SK-N-SH treated with all-trans-retinoic acid at 6 μM for 48 hours (cell line): ENCODE data around the gene FHOD1.

Source experiments
- ATAC-seq: fragments of 200-7000 bp; cut with Tn5 transposase; 3 replicates; pipeline ENCODE4 v1.9.1; 2020; ENCODE audit warnings: mild to moderate bottlenecking, moderate library complexity
- BACH2 ChIP-seq: fragments of 250-450 bp; sonication (Bioruptor Pico); IDR thresholded peaks from 2 replicates; pipeline ENCODE4 v1.9.0; 2021; ENCODE audit warnings: mild to moderate bottlenecking, borderline replicate concordance
- CREB5 ChIP-seq: fragments of 250-450 bp; sonication (Bioruptor Pico); IDR thresholded peaks from 2 replicates; pipeline ENCODE4 v1.5.1; 2020; ENCODE audit warnings: low read depth, mild to moderate bottlenecking, moderate library complexity
- ESRRG ChIP-seq: fragments of 250-450 bp; sonication (Bioruptor Pico); IDR thresholded peaks from 2 replicates; pipeline ENCODE4 v1.6.1; 2021; ENCODE audit warnings: mild to moderate bottlenecking
- GLIS3 ChIP-seq: fragments of 250-450 bp; sonication (Bioruptor Pico); IDR thresholded peaks from 2 replicates; pipeline ENCODE4 v1.5.0; 2020; ENCODE audit warnings: mild to moderate bottlenecking, moderate library complexity
- ISL1 ChIP-seq: fragments of 250-450 bp; sonication (Bioruptor Pico); IDR thresholded peaks from 2 replicates; pipeline ENCODE4 v2.1.2; 2022; ENCODE audit warnings: mild to moderate bottlenecking, moderate library complexity
- OSR1 ChIP-seq: fragments of 250-450 bp; sonication (Bioruptor Pico); IDR thresholded peaks from 2 replicates; pipeline ENCODE4 v1.8.0; 2022; ENCODE audit warnings: moderate library complexity, mild to moderate bottlenecking, inconsistent platforms
- PATZ1 ChIP-seq: fragments of 250-450 bp; sonication (Bioruptor Pico); IDR thresholded peaks from 2 replicates; pipeline ENCODE4 v1.8.0; 2020; ENCODE audit warnings: mild to moderate bottlenecking, moderate library complexity, borderline replicate concordance
- PPARA ChIP-seq: fragments of 250-450 bp; sonication (Bioruptor Pico); IDR thresholded peaks from 2 replicates; pipeline ENCODE4 v1.5.0; 2020; ENCODE audit warnings: mild to moderate bottlenecking, borderline replicate concordance
- RARB ChIP-seq: fragments of 250-450 bp; sonication (Bioruptor Pico); IDR thresholded peaks from 2 replicates; pipeline ENCODE4 v1.8.0; 2021; ENCODE audit warnings: mild to moderate bottlenecking, moderate library complexity
- SNAI2 ChIP-seq: fragments of 250-450 bp; sonication (Bioruptor Pico); IDR thresholded peaks from 2 replicates; pipeline ENCODE4 v1.5.0; 2020; ENCODE audit warnings: mild to moderate bottlenecking, moderate library complexity
- TCF4 ChIP-seq: fragments of 250-450 bp; sonication (Bioruptor Pico); IDR thresholded peaks from 2 replicates; pipeline ENCODE4 v1.8.0; 2021; ENCODE audit warnings: mild to moderate bottlenecking, moderate library complexity, borderline replicate concordance
- TOX ChIP-seq: fragments of 250-450 bp; sonication (Bioruptor Pico); IDR thresholded peaks from 2 replicates; pipeline ENCODE4 v1.8.0; 2021; ENCODE audit warnings: mild to moderate bottlenecking, moderate library complexity, borderline replicate concordance
- ZFP3 ChIP-seq: fragments of 250-450 bp; sonication (Bioruptor Pico); IDR thresholded peaks from 2 replicates; pipeline ENCODE4 v1.5.0; 2020; ENCODE audit warnings: mild to moderate bottlenecking, moderate library complexity
- ZFP30 ChIP-seq: fragments of 450-650 bp; formaldehyde crosslinking; IDR thresholded peaks from 2 replicates; pipeline ENCODE4 v1.5.0; 2022; ENCODE audit warnings: mild to moderate bottlenecking, moderate library complexity
- ZNF70 ChIP-seq: fragments of 450-650 bp; formaldehyde crosslinking; IDR thresholded peaks from 2 replicates; pipeline ENCODE4 v1.5.0; 2020; ENCODE audit warnings: mild to moderate bottlenecking, moderate library complexity
- ZNF8 ChIP-seq: fragments of 450-650 bp; formaldehyde crosslinking; IDR thresholded peaks from 2 replicates; pipeline ENCODE4 v1.5.0; 2020; ENCODE audit warnings: mild to moderate bottlenecking, moderate library complexity
- TF ChIP-seq, protein P1 (sequence below): fragments of 250-450 bp; sonication (Bioruptor Pico); IDR thresholded peaks from 2 replicates; pipeline ENCODE4 v1.5.0; 2020; ENCODE audit warnings: mild to moderate bottlenecking, moderate library complexity
- TF ChIP-seq, protein P2 (sequence below): fragments of 250-450 bp; sonication (Bioruptor Pico); IDR thresholded peaks from 2 replicates; pipeline ENCODE4 v1.8.0; 2021; ENCODE audit warnings: low read depth, mild to moderate bottlenecking, moderate library complexity, borderline replicate concordance
- TF ChIP-seq, protein P3 (sequence below): fragments of 250-450 bp; sonication (Bioruptor Pico); IDR thresholded peaks from 2 replicates; pipeline ENCODE4 v1.5.1; 2021; ENCODE audit warnings: mild to moderate bottlenecking, moderate library complexity

Gene FHOD1

GRCh38 chr16:67259705-67260104 lies 12.4 kb upstream of the FHOD1 start (continued):
- TF ChIP-seq PATZ1 (CRISPR knock-in tag) (no peak), ZFP3 (CRISPR knock-in tag) (no peak)

DNA sequence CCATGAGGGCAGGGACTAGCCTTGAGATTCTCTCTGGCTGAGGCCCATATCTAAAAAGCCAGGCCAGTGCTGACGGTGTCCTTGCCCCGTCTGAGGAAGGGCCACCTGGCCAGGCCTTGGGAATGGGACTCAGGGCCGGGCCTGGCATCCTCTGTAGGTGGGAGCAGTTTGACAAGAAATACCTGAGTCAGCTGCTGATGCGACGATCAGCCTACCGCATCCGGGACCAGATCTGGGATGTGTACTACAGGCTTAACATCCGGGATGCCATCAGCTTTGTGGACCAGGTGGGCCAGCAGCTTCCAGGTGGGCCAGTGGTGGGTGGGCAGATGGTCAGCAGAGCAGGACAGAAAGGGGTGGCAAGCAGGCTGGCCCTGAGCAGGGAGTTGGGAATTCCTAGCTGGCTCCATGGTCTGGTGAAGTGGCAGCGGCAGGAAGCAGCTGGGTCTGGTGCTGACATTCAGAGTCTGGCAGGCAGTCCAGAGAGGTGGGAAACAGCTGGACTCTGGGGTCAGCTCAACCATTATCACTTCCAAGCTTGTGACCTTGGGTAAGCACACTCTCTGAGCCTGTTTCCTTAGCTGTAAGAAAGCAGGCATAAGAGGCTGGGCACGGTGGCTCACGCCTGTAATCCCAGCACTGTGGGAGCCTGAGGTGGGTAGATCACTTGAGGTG lies 11.0 kb upstream of the FHOD1 start:
- ATAC-seq: no peak
- no peak for TF ChIP-seq GLIS3
- TF ChIP-seq ZFP30 (CRISPR knock-in tag): no peak
- no peak for TF ChIP-seq ESRRG
- TF ChIP-seq, protein P1, sequence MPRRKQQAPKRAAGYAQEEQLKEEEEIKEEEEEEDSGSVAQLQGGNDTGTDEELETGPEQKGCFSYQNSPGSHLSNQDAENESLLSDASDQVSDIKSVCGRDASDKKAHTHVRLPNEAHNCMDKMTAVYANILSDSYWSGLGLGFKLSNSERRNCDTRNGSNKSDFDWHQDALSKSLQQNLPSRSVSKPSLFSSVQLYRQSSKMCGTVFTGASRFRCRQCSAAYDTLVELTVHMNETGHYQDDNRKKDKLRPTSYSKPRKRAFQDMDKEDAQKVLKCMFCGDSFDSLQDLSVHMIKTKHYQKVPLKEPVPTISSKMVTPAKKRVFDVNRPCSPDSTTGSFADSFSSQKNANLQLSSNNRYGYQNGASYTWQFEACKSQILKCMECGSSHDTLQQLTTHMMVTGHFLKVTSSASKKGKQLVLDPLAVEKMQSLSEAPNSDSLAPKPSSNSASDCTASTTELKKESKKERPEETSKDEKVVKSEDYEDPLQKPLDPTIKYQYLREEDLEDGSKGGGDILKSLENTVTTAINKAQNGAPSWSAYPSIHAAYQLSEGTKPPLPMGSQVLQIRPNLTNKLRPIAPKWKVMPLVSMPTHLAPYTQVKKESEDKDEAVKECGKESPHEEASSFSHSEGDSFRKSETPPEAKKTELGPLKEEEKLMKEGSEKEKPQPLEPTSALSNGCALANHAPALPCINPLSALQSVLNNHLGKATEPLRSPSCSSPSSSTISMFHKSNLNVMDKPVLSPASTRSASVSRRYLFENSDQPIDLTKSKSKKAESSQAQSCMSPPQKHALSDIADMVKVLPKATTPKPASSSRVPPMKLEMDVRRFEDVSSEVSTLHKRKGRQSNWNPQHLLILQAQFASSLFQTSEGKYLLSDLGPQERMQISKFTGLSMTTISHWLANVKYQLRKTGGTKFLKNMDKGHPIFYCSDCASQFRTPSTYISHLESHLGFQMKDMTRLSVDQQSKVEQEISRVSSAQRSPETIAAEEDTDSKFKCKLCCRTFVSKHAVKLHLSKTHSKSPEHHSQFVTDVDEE: no peak
- TF ChIP-seq OSR1 (CRISPR knock-in tag): no peak
- no peak for TF ChIP-seq ZFP3 (CRISPR knock-in tag)
- TF ChIP-seq, protein P2, sequence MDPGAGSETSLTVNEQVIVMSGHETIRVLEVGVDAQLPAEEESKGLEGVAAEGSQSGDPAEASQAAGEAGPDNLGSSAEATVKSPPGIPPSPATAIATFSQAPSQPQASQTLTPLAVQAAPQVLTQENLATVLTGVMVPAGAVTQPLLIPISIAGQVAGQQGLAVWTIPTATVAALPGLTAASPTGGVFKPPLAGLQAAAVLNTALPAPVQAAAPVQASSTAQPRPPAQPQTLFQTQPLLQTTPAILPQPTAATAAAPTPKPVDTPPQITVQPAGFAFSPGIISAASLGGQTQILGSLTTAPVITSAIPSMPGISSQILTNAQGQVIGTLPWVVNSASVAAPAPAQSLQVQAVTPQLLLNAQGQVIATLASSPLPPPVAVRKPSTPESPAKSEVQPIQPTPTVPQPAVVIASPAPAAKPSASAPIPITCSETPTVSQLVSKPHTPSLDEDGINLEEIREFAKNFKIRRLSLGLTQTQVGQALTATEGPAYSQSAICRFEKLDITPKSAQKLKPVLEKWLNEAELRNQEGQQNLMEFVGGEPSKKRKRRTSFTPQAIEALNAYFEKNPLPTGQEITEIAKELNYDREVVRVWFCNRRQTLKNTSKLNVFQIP: no peak
- no peak for TF ChIP-seq PPARA (CRISPR knock-in tag)
- no peak for TF ChIP-seq BACH2 (CRISPR knock-in tag)
- no peak for TF ChIP-seq CREB5 (CRISPR knock-in tag)
- no peak for TF ChIP-seq TOX (CRISPR knock-in tag)
- TF ChIP-seq TCF4 (CRISPR knock-in tag): no peak
- TF ChIP-seq ZNF8 (CRISPR knock-in tag): no peak
- TF ChIP-seq SNAI2 (CRISPR knock-in tag): no peak
- no peak for TF ChIP-seq RARB
- no peak for TF ChIP-seq PATZ1 (CRISPR knock-in tag)
- TF ChIP-seq, protein P3, sequence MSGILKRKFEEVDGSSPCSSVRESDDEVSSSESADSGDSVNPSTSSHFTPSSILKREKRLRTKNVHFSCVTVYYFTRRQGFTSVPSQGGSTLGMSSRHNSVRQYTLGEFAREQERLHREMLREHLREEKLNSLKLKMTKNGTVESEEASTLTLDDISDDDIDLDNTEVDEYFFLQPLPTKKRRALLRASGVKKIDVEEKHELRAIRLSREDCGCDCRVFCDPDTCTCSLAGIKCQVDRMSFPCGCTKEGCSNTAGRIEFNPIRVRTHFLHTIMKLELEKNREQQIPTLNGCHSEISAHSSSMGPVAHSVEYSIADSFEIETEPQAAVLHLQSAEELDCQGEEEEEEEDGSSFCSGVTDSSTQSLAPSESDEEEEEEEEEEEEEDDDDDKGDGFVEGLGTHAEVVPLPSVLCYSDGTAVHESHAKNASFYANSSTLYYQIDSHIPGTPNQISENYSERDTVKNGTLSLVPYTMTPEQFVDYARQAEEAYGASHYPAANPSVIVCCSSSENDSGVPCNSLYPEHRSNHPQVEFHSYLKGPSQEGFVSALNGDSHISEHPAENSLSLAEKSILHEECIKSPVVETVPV (CRISPR knock-in tag): no peak
- no peak for TF ChIP-seq ISL1 (CRISPR knock-in tag)
- TF ChIP-seq ZNF70 (CRISPR knock-in tag): no peak
